HepG2 (cell line): ENCODE data around the gene UNC79.

Experiments used
- HNRNPUL1 ChIP-seq: fragments of 200-400 bp; formaldehyde crosslinking; IDR thresholded peaks from 2 replicates; pipeline ENCODE4 v1.6.1; 2017; ENCODE audit warnings: low read depth, mild to moderate bottlenecking, low read length, moderate library complexity
- KAT7 ChIP-seq: IDR thresholded peaks from 2 replicates; pipeline ENCODE4 v1.6.1; 2018; ENCODE audit warnings: borderline replicate concordance, missing compliant biosample characterization
- MLXIP ChIP-seq: sonication (generic); formaldehyde crosslinking; IDR thresholded peaks from 2 replicates; pipeline ENCODE4 v1.9.0; 2021; ENCODE audit warnings: missing genetic modification reagents, borderline replicate concordance
- RAD21 ChIP-seq: fragments of 450-650 bp; formaldehyde crosslinking; IDR thresholded peaks from 2 replicates; pipeline ENCODE4 v1.5.0; 2020; ENCODE audit warnings: mild to moderate bottlenecking
- SNAI1 ChIP-seq: sonication (generic); formaldehyde crosslinking; IDR thresholded peaks from 2 replicates; pipeline ENCODE4 v1.5.0; 2020; ENCODE audit warnings: mild to moderate bottlenecking, missing genetic modification reagents, borderline replicate concordance

GRCh38 chr14:93709249-93709648 is 278.5 kb downstream of the UNC79 start:
- TF ChIP-seq KAT7 (CRISPR knock-in tag): no peak
- no peak for TF ChIP-seq RAD21 (CRISPR knock-in tag)
- TF ChIP-seq HNRNPUL1: no peak
- TF ChIP-seq MLXIP (CRISPR knock-in tag): no peak
- no peak for TF ChIP-seq SNAI1 (CRISPR knock-in tag)
